Measurements from ENCODE around the gene CACNA1I.
A peak's percentile ranks its signal among the peaks of the same experiment; 100 is the strongest.

Gene CACNA1I

GRCh38 chr22:39651053-39651996 is 80.8 kb downstream of the CACNA1I start:
- DNase-seq: no peak

- DNase-seq: no peak
Observed at GRCh38 chr22:39652990-39653786, 82.6 kb downstream of the CACNA1I start.

DNA sequence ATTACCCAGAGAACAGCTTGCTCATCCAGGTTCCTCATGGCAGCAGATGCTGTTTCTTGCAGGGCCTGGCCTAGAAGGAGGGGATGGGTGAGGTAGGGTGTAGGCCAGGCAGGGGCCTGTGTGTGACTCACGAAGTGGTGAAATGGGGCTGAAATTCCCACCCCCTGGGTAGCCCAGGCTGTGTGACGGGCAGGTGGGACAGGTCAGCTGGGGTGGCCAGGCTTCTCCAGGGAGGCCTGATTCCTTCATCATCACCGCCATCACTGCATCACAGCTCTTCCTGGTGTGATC is 83.2 kb downstream of the CACNA1I start:
- no peak for DNase-seq

GRCh38 chr22:39654131-39654926 is 83.8 kb downstream of the CACNA1I start:
- DNase-seq: no peak

GRCh38 chr22:39655004-39655579 is 84.5 kb downstream of the CACNA1I start:
- no peak for DNase-seq

DNA sequence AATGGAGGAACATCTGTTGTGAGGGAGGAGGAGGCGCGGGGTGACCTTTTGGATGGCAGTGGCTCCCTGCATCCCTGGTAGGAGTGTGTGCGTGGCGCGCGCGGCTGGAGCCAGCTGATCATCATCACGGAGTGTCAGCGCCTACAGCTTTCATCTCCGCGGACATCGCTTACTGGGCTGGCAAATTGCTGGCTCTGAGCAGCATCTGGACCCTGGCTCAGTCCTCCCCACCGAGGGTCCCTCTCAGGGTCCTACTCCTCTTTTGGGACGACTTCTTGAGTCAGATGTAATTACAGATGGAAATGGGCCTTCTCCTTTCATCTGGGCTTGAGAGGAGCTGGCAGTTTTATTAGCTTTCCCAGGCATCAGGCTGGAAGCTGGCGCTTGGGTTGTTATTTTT is 85.3 kb downstream of the CACNA1I start:
- DNase-seq: no peak

DNA sequence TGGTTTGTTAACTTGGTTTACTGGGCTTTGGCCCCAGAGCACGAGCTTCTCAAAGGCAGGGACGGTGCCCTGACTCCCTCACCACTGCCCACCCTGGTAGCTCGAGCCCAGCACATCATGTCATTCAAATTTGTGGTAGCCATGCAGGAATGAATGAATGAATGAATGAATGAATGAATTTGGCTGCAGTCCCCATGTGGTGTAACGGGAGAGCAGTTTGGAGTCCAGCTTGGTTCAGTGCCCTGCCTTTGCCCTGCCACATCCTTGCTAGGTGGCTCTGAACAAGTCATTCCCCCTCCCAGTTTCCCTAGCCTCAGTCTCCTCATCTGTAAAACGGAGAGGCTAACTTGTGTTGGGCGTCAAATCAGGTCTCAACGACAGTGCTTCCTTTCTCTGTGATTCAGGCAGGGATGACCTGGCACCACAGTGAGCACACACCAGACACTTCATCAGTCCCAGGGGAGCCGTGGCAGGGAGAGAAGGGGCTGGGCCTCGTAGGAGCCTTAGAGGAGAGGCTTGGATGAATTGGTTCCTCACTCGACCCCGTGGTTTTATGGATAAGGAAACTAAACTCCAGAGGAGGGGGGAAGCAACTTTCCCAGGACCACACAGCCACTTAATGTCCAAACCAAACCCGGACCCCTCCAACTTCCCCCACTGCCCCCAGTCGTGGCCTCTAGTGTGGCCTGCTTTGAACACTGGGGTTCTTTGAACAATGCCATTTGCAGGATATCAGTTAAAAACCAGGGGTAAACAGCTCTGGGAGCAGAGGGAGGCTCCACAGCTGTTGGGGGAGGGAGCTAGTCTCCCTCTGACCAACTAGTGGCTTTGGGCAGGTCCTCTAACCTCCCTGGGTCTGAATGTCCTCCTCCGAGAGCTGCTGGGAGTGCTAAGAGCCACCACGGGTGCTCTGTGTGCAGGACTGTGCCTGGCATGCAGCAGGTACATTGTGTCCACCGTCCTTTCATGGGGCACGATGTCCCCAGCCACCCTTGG is 86.2 kb downstream of the CACNA1I start:
- peak; percentile 18 for DNase-seq

DNA sequence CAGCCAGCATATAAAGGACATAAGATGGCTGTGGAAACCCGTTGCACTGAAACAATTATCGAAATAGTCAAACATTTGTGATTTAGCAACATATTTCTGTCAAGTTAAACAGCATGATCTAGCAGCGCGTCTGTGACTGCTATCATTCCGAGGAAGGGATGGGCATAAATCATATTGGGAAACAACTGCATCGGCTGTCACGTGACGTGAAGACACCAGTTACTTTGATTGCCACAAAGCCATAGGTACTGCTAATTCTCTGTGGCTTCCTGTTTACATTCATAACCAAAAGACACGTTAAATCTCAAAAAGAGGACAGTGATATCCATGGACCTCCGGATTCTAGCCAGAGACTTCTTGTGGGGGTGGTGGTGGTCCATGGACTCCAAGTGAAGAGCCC is 87.8 kb downstream of the CACNA1I start:
- DNase-seq: no peak

DNA sequence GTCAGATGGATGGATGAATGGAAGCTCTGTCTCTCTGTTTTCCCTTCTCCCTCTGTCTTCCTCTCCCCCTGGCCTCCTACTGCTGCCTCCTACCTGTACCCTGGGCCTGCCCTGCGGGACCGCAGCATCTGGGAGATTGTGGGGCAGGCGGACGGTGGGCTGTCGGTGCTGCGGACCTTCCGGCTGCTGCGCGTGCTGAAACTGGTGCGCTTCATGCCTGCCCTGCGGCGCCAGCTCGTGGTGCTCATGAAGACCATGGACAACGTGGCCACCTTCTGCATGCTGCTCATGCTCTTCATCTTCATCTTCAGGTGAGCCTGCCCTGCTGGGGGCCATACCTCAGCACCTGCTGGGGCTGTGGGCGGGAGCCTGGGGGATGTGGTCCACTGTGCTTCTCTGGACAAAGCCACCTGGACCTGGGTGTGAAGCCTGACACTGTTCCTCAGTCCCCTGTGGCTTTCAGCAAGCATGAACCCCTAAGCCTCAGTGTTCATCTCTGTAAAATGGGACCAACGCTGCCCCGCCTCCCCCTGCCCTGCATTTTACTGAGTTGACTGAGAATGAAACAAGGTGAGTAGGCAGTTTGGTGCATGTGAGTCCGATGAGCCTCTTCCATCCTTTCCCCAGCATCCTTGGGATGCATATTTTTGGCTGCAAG is 88.4 kb downstream of the CACNA1I start:
- no peak for DNase-seq

DNA sequence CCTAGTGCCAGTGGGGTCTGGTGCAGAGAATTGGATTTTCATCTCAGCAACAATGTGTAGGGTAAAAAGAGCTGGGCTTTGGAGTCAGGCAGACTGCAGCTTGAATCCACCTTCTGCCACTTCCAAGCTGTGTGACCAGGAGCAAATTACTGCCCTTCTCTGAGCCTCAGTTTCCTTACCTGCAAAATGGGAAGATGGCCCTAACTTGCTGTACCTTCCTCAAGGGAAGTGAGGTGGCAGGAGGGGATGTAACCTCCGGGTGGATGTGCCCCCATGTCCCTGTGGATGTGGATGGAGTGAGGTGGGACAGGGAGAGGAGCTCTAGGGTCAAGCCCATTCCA is 90.9 kb downstream of the CACNA1I start:
- no peak for DNase-seq

- no peak for DNase-seq
Observed at GRCh38 chr22:39661842-39662685, 91.5 kb downstream of the CACNA1I start.

GRCh38 chr22:39662686-39663052 is 92.1 kb downstream of the CACNA1I start:
- DNase-seq: no peak

GRCh38 chr22:39663751-39664150 is 93.2 kb downstream of the CACNA1I start:
- DNase-seq: no peak

DNA sequence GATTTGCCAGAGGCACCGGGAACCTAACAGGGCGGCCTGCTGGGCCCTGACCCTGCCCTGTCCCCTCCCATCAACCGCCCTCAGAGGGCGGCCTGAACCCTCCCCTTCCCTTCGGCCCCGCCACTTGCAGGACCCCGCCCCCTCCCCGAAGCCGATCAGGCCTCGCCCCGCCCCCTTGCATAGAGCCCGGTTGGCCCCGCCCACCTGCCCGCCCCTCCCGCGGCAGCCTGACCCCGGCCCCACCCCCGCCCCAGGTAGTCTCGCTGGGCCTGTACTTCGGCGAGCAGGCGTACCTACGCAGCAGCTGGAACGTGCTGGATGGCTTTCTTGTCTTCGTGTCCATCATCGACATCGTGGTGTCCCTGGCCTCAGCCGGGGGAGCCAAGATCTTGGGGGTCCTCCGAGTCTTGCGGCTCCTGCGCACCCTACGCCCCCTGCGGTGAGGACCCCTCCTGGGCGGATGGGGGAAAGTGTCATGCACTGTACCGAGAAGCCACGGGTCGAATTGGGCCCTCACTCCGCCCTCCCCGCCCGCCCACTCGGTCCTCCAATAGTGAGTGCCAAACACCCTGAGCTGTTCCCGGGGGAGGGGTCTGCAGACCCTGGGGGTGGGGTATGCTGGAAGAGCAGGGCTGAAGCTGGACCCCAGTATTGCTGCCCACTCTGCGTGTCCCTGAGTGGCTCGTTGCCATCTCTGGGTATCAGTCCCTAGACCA is 94.1 kb downstream of the CACNA1I start:
- DNase-seq: no peak

- DNase-seq: no peak
Observed at GRCh38 chr22:39665229-39665628, 94.7 kb downstream of the CACNA1I start.

GRCh38 chr22:39665661-39666431 is 95.3 kb downstream of the CACNA1I start:
- DNase-seq: no peak

- no peak for DNase-seq
Observed at GRCh38 chr22:39666495-39666894, 95.9 kb downstream of the CACNA1I start.

GRCh38 chr22:39666926-39667325 is 96.4 kb downstream of the CACNA1I start:
- DNase-seq: no peak

DNA sequence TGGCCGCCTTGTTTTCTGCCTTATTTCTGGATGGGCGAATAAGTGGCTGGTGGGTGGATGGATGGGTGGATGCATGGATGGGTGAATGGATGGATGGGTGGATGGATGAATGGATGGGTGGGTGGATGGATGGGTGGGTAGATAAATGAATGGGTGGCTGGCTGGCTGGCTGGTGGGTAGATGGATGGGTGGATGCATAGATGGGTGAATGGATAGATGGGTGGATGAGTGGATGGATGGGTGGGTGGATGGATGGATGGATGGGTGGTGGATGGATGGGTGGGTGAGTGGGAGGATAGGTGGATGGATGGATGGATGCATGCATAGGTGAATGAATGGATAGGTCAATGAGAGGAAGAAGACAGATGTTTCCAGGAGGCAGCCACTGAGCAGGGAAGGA is 98.9 kb downstream of the CACNA1I start:
- DNase-seq: no peak

Measured in fibroblast of skin of scalp (primary cell).